ENCODE data around the gene EPHX1.
"Not testable (repeated sequence)": the region's sequence is repeated elsewhere in the genome, so short reads cannot be mapped to it uniquely, and the experiment has no call there.

Gene EPHX1

GRCh38 chr1:225816643-225817538, 7.0 kb downstream of the EPHX1 start:
- no peak for DNase-seq (ENCODE audit: low spot score)

GRCh38 chr1:225817611-225818061, 7.7 kb downstream of the EPHX1 start:
- no peak for DNase-seq (ENCODE audit: low spot score)

- no peak for DNase-seq (ENCODE audit: low spot score)
Measured at GRCh38 chr1:225818229-225818628, 8.3 kb downstream of the EPHX1 start.

GRCh38 chr1:225819346-225820192, 9.6 kb downstream of the EPHX1 start:
- DNase-seq (ENCODE audit: low spot score) = no peak

- DNase-seq (ENCODE audit: low spot score) = no peak
Measured at GRCh38 chr1:225820522-225821120, 10.7 kb downstream of the EPHX1 start.

GRCh38 chr1:225822655-225823403, 12.9 kb downstream of the EPHX1 start:
- DNase-seq (ENCODE audit: low spot score) = no peak

GRCh38 chr1:225823811-225824261, 13.9 kb downstream of the EPHX1 start:
- no peak for DNase-seq (ENCODE audit: low spot score)

GRCh38 chr1:225824533-225824941, 14.6 kb downstream of the EPHX1 start:
- no peak for DNase-seq (ENCODE audit: low spot score)

DNA sequence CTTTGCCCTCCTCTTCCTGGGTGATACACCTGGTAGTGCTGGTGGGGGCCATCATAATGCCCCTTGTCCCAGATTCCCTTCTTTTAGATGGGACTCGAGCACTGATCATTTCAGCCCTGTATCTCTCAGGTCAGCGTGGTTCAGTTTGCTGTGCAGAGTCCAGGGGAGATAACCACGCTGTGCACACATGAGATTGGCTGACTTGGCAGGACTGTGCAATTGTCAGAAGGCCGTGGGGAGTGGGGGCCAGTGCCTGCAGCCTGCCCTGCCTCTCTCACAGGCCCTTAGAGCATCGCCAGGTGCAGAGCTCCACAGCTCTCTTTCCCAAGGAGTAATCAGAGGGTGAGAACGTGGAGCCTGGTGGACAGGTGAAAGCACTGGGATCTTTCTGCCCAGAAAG, 15.2 kb downstream of the EPHX1 start:
- no peak for DNase-seq (ENCODE audit: low spot score)

- no peak for DNase-seq (ENCODE audit: low spot score)
Measured at GRCh38 chr1:225825607-225826007, 15.7 kb downstream of the EPHX1 start.

DNA sequence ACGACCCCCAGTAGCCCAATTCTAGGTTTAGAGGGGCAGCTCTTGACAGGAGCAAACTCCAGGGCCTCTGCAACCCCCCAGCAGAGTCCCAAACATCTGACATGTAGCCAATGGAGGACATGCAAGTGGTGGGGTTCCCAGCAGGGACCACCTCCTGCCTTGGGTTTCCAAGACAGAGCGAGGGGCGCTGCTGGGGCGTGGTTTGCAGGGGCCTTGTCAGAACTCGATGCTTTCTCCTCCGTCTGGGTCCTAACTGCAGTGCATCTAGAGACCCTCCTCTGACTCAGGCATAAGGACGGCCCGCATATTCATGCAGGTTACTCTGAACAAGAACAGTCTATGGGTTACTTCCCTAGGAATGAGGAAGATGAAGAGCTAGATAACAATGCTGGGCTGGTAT, 17.2 kb downstream of the EPHX1 start:
- DNase-seq (ENCODE audit: low spot score) = no peak

- DNase-seq (ENCODE audit: low spot score) = no peak
Measured at GRCh38 chr1:225828706-225829345, 18.9 kb downstream of the EPHX1 start.

GRCh38 chr1:225830841-225831240, 20.9 kb downstream of the EPHX1 start:
- no peak for DNase-seq (ENCODE audit: low spot score)

DNA sequence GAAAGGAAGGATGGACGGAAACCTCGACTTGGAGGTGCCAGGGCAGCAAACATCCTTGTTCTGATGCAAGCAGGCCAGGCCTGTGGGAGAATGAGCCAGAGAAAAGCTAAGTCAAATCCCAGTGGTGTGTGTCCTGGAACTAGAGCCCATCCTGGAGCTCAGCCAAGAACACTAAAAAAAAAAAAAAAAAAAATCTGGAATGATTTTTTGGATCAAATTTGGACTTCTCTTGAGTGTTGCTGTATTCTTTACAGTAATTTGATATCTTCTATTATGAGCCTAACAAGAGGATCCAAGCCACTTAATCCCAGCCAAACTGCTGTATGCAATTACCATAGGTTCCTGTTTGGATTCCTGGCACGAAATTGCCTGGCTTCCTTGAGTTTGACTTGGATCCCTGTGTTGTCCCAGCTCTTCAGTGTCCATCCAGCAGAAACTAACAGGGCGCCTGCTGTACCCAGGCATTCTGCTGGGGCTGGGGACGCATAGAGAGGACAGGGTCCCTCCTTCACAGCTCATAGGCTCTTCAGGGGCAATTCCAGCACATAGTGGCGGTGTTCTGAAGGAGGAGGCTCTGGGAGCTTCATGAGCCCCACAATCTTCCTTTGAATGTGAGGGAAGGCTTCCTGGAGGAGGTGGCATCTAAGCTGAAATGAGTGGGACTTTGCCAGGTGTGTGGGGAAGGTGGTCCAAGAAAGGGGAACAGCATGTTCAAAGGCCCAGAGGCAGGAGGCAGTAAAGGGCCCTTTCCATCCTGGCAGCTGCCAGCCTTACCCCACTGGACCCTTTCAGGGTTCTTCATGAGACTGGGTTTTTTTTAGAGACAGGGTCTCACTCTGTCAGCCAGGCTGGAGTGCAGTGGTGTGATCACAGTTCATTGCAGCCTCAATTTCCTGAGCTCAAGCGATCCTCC, 24.7 kb downstream of the EPHX1 start:
- DNase-seq (ENCODE audit: low spot score) = no peak

GRCh38 chr1:225835856-225836255, 25.9 kb downstream of the EPHX1 start:
- DNase-seq (ENCODE audit: low spot score) = no peak

GRCh38 chr1:225836296-225836695, 26.4 kb downstream of the EPHX1 start:
- not testable (repeated sequence) for DNase-seq (ENCODE audit: low spot score)

- DNase-seq (ENCODE audit: low spot score) = no peak
Measured at GRCh38 chr1:225838793-225839192, 28.9 kb downstream of the EPHX1 start.

DNA sequence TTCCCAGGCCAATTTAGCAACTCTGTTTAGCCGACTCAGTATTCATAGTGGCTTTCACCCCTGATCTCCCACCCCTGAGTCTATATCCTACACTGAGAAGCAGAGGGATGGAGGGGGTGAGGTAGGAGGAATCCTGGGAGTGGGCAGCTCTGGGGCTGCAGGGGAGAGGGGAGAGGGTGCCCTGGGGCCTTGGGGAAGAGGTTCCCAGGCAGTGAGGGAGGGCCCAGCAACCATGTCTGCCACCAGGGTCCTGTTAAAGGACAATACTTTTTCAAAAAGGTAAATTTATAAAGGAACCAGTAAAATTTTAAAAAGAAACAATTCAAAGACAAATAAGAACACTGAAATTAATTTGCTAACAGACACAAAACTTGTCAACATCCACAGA, 30.3 kb downstream of the EPHX1 start:
- no peak for DNase-seq (ENCODE audit: low spot score)

DNA sequence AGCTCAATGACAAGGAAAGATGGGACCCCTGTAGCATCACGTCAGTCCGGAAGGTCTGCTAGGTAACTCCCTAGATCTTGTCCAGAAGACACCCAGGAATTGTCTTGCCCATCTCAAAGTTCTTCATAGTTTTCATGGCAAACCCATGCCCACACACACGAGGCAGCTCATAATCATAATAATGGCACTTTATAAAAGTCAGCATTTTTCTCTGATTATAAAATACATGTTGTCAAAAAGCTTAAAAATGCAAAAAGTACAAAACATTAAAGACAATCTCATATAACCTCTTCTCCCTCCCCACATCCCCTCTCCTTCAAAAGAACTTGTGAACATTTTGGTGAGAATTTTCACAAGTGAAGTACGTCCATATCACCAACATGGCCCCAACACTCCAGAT, 30.8 kb downstream of the EPHX1 start:
- no peak for DNase-seq (ENCODE audit: low spot score)

DNA sequence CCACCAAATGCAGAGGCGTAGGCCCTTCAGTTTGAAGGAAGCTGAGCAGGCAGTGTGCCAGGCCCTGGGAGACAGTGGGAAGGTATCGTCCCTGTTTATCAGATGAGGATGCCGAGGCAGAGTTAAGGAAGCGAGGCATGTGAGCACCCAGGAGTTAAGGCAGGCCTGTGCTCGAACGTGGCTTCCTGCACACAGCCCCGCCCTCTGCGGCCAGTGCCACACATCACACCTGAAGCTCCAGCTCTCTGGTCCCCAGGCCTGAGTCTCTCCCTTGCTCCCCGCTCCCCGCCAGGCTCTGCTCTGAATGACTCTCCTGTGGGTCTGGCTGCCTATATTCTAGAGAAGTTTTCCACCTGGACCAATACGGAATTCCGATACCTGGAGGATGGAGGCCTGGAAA, 32.1 kb downstream of the EPHX1 start:
- DNase-seq (ENCODE audit: low spot score) = no peak

Measured in ecto neural progenitor cell (in vitro differentiated cells).